OCI-LY1 (cell line): Measurements from ENCODE around the gene ANO2.

Source experiments
- H2AFZ ChIP-seq: fragments of 200-600 bp; sonication (generic), shearing (Covaris generic); 2 replicates; pipeline ENCODE4 v1.6.0; 2014; ENCODE audit warnings: antibody characterized with exemption, mild to moderate bottlenecking, low read length
- H3F3A ChIP-seq: fragments of 200-600 bp; sonication (generic), shearing (Covaris generic); 2 replicates; pipeline ENCODE4 v1.6.0; 2014; ENCODE audit warnings: mild to moderate bottlenecking, antibody characterized with exemption, low read length, moderate library complexity; ENCODE audit not compliant: insufficient read depth
- H3K27ac ChIP-seq: fragments of 200-600 bp; sonication (generic); 2 replicates; pipeline ENCODE4 v1.5.1; 2014; ENCODE audit warnings: low read length, mixed run types, mild to moderate bottlenecking, low read depth; ENCODE audit not compliant: poor library complexity, severe bottlenecking
- H3K27me3 ChIP-seq: fragments of 200-600 bp; sonication (generic); 2 replicates; pipeline ENCODE4 v1.6.0; 2014; ENCODE audit warnings: antibody characterized with exemption, mild to moderate bottlenecking, low read length, moderate library complexity; ENCODE audit not compliant: insufficient read depth
- H3K36me3 ChIP-seq: fragments of 200-600 bp; sonication (generic); 2 replicates; pipeline ENCODE4 v1.6.1; 2014; ENCODE audit warnings: mild to moderate bottlenecking, antibody characterized with exemption, low read length, moderate library complexity, mixed read lengths; ENCODE audit not compliant: insufficient read depth
- H3K4me1 ChIP-seq: fragments of 200-600 bp; sonication (generic); 2 replicates; pipeline ENCODE4 v1.5.1; 2014; ENCODE audit warnings: mild to moderate bottlenecking, low read length, moderate library complexity; ENCODE audit not compliant: insufficient read depth, severe bottlenecking
- H3K4me2 ChIP-seq: fragments of 200-600 bp; sonication (generic), shearing (Covaris generic); 2 replicates; pipeline ENCODE4 v1.6.1; 2014; ENCODE audit warnings: low read length
- H3K4me3 ChIP-seq: fragments of 200-600 bp; sonication (generic); 2 replicates; pipeline ENCODE4 v1.5.1; 2014; ENCODE audit warnings: low read length, low read depth, mild to moderate bottlenecking, mixed read lengths; ENCODE audit not compliant: poor library complexity, severe bottlenecking
- H3K79me2 ChIP-seq: fragments of 200-600 bp; shearing (Covaris generic); 2 replicates; pipeline ENCODE4 v1.6.1; 2016; ENCODE audit warnings: mixed run types, low read length, mixed read lengths; ENCODE audit not compliant: insufficient read depth
- H3K9ac ChIP-seq: fragments of 200-600 bp; sonication (generic), shearing (Covaris generic); 2 replicates; pipeline ENCODE4 v1.6.1; 2014; ENCODE audit warnings: mild to moderate bottlenecking, low read length, mixed read lengths
- H3K9me2 ChIP-seq: fragments of 200-600 bp; sonication (generic), shearing (Covaris generic); 2 replicates; pipeline ENCODE4 v1.6.1; 2014; ENCODE audit warnings: low read depth, mild to moderate bottlenecking, low read length, mixed read lengths
- H3K9me3 ChIP-seq: fragments of 200-600 bp; shearing (Covaris generic); 2 replicates; pipeline ENCODE4 v1.6.1; 2014; ENCODE audit warnings: low read length, mixed read lengths
- H4K20me1 ChIP-seq: fragments of 200-600 bp; sonication (generic), shearing (Covaris generic); 2 replicates; pipeline ENCODE4 v1.6.0; 2016; ENCODE audit warnings: mild to moderate bottlenecking, low read length; ENCODE audit not compliant: insufficient read depth
- EZH2 ChIP-seq: fragments of 200-600 bp; sonication (generic), shearing (Covaris generic); IDR thresholded peaks from 2 replicates; pipeline ENCODE4 v1.8.0; 2017; ENCODE audit warnings: borderline replicate concordance, mixed run types, mild to moderate bottlenecking, antibody characterized with exemption, low read length, moderate library complexity, mixed read lengths
- TF ChIP-seq, protein P1 (sequence below): fragments of 200-600 bp; sonication (generic), shearing (Covaris generic); IDR thresholded peaks from 2 replicates; pipeline ENCODE4 v1.5.1; 2017; ENCODE audit warnings: mild to moderate bottlenecking, antibody characterized with exemption, low read length, moderate library complexity, mixed read lengths

ANO2 gene

DNA sequence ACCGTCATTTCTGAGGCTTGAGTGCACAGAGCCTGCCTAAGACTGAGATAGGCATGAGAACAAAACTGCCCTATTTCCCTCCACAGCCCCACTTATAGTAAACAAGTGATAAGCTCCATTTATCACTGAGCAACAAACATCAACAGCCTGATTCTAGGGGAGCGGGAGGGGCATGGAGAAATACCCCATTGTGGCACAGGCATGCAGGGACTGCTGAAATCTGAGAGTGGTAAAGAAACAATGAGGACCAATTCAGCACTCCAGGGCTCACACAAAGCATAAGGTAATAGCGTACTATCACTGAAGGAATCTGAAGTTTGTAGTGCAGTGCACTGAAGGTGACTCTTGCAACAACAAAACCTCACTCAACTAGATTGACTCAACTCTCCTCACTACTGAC is 186.7 kb downstream of the ANO2 start:
- TF ChIP-seq EZH2: no peak
- TF ChIP-seq, protein P1, sequence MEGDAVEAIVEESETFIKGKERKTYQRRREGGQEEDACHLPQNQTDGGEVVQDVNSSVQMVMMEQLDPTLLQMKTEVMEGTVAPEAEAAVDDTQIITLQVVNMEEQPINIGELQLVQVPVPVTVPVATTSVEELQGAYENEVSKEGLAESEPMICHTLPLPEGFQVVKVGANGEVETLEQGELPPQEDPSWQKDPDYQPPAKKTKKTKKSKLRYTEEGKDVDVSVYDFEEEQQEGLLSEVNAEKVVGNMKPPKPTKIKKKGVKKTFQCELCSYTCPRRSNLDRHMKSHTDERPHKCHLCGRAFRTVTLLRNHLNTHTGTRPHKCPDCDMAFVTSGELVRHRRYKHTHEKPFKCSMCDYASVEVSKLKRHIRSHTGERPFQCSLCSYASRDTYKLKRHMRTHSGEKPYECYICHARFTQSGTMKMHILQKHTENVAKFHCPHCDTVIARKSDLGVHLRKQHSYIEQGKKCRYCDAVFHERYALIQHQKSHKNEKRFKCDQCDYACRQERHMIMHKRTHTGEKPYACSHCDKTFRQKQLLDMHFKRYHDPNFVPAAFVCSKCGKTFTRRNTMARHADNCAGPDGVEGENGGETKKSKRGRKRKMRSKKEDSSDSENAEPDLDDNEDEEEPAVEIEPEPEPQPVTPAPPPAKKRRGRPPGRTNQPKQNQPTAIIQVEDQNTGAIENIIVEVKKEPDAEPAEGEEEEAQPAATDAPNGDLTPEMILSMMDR: no peak
- H3K27me3 ChIP-seq: no peaks in the 10 kb centered on the region
- H3K79me2 ChIP-seq: no peaks in the 10 kb centered on the region
- no peaks in the 10 kb centered on the region for H4K20me1 ChIP-seq
- H3K4me2 ChIP-seq: no peak overlapping the region
- no peak overlapping the region for H3K27ac ChIP-seq
- H3K4me3 ChIP-seq: no peak overlapping the region
- no peaks in the 10 kb centered on the region for H3K9me3 ChIP-seq
- H3F3A ChIP-seq: no peaks in the 10 kb centered on the region
- H3K4me1 ChIP-seq: no peaks in the 10 kb centered on the region
- H3K9me2 ChIP-seq: no peaks in the 10 kb centered on the region
- H3K9ac ChIP-seq: no peak overlapping the region
- H2AFZ ChIP-seq: no peak overlapping the region
- H3K36me3 ChIP-seq: no peaks in the 10 kb centered on the region

DNA sequence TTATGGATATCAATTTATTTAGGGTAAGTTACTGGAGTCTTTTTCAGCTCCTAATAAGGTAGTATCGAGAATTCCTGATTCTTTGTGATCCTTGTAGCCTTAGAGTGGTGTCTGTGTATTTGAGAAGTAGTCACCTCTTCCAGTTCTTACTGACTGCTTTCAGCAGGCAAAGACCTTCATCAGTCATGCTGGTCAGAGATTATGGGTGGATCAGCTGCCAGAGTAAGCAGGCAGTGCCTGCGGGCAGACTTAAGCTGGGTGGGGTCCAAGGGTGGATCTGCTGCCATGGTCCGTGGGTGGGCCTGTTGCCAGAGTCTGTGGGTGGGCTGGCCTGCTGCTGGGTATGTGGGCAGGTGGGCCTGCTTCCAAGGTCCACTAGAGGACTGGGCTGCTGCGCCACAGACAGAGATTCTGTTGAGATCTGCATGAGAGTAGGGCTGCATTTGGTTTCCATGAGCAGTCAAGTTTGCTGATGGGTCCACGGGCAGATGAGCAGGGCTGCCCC is 188.7 kb downstream of the ANO2 start:
- no peak for TF ChIP-seq EZH2
- TF ChIP-seq, protein P1: no peak
- H3K27me3 ChIP-seq: no peaks in the 10 kb centered on the region
- H3K36me3 ChIP-seq: no peaks in the 10 kb centered on the region
- H3K9me3 ChIP-seq: no peaks in the 10 kb centered on the region
- H3K4me2 ChIP-seq: no peak overlapping the region
- no peaks in the 10 kb centered on the region for H3F3A ChIP-seq
- H3K27ac ChIP-seq: no peak overlapping the region
- no peaks in the 10 kb centered on the region for H4K20me1 ChIP-seq
- no peaks in the 10 kb centered on the region for H3K4me1 ChIP-seq
- no peaks in the 10 kb centered on the region for H3K9me2 ChIP-seq
- no peak overlapping the region for H3K4me3 ChIP-seq
- H2AFZ ChIP-seq: no peak overlapping the region
- H3K9ac ChIP-seq: no peak overlapping the region
- no peaks in the 10 kb centered on the region for H3K79me2 ChIP-seq

DNA sequence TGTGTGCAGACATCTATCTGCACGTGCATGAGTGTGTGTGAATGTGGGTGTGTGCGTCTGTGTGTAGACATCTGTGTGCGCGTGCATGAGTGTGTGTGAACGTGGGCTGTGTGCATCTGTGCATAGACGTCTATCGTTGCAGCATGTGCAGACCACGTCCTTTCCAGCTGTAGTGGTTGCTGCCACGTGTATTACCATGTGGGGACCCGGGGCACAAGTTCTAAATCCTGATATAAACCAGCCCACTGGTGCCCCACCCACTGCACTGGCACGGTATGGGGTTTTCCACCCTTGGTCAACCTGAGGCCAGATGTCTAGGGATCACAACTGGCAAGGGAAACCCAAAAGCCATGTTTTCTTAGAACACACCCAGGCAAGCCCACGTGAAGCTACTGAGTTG is 197.0 kb downstream of the ANO2 start:
- Histone ChIP-seq H3K27ac (no peak overlapping the region), H2AFZ (no peak overlapping the region), H3F3A (no peaks in the 10 kb centered on the region), H3K4me3 (no peak overlapping the region), H3K4me1 (no peaks in the 10 kb centered on the region), H3K9me3 (no peaks in the 10 kb centered on the region), H4K20me1 (no peaks in the 10 kb centered on the region), H3K4me2 (no peak overlapping the region), H3K79me2 (no peaks in the 10 kb centered on the region), H3K9ac (no peak overlapping the region), H3K36me3 (no peaks in the 10 kb centered on the region), H3K27me3 (no peaks in the 10 kb centered on the region), H3K9me2 (no peaks in the 10 kb centered on the region)
- TF ChIP-seq, protein P1: no peak
